Gastroesophageal sphincter (tissue), 3 donors: Measurements from ENCODE around the gene ARPIN.
"Not testable (repeated sequence)": the region's sequence is repeated elsewhere in the genome, so short reads cannot be mapped to it uniquely, and the experiment has no call there.

Experiments
- POLR2A ChIP-seq, 2 donors: fragments of 450-650 bp; IDR thresholded peaks; one replicate each; pipeline ENCODE4 v1.6.1; 2017; ENCODE audit warnings: antibody characterized with exemption in 2 of 2, mild to moderate bottlenecking in 2 of 2, moderate library complexity in 1 of 2
- POLR2AphosphoS5 ChIP-seq: sonication (generic); formaldehyde crosslinking; IDR thresholded peaks from one replicate; pipeline ENCODE4 v1.6.1; 2017; ENCODE audit warnings: antibody characterized with exemption
- TF ChIP-seq, protein P1 (sequence below), 4 experiments: fragments of 200-600 bp in 2 of 4; fragments of 450-650 bp in 2 of 4; sonication (generic) in 1 of 4; IDR thresholded peaks; one replicate each; pipeline ENCODE4 v1.5.1; 2017 to 2019; ENCODE audit warnings: antibody characterized with exemption in 4 of 4, mild to moderate bottlenecking in 2 of 4, moderate library complexity in 2 of 4

DNA sequence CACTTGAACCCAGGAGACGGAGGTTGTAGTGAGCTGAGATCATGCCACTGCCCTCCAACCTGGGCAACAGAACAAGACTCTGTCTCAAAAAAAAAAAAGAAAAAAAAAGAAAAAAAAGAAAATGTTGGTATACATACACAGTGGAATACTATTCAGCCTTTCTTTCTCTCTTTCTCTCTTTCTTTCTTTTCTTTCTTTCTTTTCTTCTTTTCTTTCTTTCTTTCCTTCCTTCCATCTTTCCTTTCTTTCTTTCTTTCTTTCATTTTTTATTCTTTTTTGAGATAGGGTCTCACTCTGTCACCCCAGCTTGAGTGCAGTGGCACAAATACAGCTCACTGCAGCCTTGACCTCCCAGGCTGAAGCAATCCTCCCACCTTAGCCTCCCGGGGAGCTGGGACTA, 26.6 kb upstream of the ARPIN start:
- not testable (repeated sequence) for TF ChIP-seq POLR2A (IDR thresholded peaks at IDR 0.05); POLR2AphosphoS5
- TF ChIP-seq, protein P1, sequence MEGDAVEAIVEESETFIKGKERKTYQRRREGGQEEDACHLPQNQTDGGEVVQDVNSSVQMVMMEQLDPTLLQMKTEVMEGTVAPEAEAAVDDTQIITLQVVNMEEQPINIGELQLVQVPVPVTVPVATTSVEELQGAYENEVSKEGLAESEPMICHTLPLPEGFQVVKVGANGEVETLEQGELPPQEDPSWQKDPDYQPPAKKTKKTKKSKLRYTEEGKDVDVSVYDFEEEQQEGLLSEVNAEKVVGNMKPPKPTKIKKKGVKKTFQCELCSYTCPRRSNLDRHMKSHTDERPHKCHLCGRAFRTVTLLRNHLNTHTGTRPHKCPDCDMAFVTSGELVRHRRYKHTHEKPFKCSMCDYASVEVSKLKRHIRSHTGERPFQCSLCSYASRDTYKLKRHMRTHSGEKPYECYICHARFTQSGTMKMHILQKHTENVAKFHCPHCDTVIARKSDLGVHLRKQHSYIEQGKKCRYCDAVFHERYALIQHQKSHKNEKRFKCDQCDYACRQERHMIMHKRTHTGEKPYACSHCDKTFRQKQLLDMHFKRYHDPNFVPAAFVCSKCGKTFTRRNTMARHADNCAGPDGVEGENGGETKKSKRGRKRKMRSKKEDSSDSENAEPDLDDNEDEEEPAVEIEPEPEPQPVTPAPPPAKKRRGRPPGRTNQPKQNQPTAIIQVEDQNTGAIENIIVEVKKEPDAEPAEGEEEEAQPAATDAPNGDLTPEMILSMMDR (IDR thresholded peaks at IDR 0.05), result not testable (repeated sequence)
